DOHH2 (cell line): ENCODE data around the gene UBXN2A.

ENCODE experiments used
- H3F3A ChIP-seq: fragments of 200-600 bp; sonication (generic), shearing (Covaris generic); 2 replicates; pipeline ENCODE4 v1.6.0; 2016; ENCODE audit warnings: antibody characterized with exemption, mild to moderate bottlenecking; ENCODE audit not compliant: control insufficient read depth, insufficient read depth
- H3K27ac ChIP-seq: fragments of 200-600 bp; sonication (generic); 2 replicates; pipeline ENCODE4 v1.5.1; 2014; ENCODE audit warnings: low read depth, mild to moderate bottlenecking, low read length, moderate library complexity
- H3K27me3 ChIP-seq: fragments of 200-600 bp; sonication (generic); 2 replicates; pipeline ENCODE4 v1.6.1; 2014; ENCODE audit warnings: mild to moderate bottlenecking, low read length, mixed read lengths; ENCODE audit not compliant: control insufficient read depth
- H3K36me3 ChIP-seq: fragments of 200-600 bp; sonication (generic); 2 replicates; pipeline ENCODE4 v1.6.1; 2014; ENCODE audit warnings: mild to moderate bottlenecking, low read length, moderate library complexity, mixed read lengths; ENCODE audit not compliant: control insufficient read depth
- H3K4me1 ChIP-seq: fragments of 200-600 bp; sonication (generic); 2 replicates; pipeline ENCODE4 v1.6.1; 2014; ENCODE audit warnings: mild to moderate bottlenecking, low read length, mixed read lengths; ENCODE audit not compliant: control insufficient read depth
- H3K4me2 ChIP-seq: fragments of 200-600 bp; sonication (generic); 2 replicates; pipeline ENCODE4 v1.6.0; 2014; ENCODE audit warnings: mild to moderate bottlenecking, low read length, moderate library complexity
- H3K4me3 ChIP-seq: fragments of 200-600 bp; sonication (generic); 2 replicates; pipeline ENCODE4 v1.5.1; 2014; ENCODE audit warnings: mild to moderate bottlenecking, low read length, mixed read lengths
- H3K79me2 ChIP-seq: fragments of 200-600 bp; sonication (generic); 2 replicates; pipeline ENCODE4 v1.6.1; 2014; ENCODE audit warnings: mild to moderate bottlenecking, low read length, mixed read lengths; ENCODE audit not compliant: control insufficient read depth
- H3K9me2 ChIP-seq: fragments of 200-600 bp; sonication (generic); replicated peaks from 2 replicates; pipeline ENCODE4 v1.6.1; 2014; ENCODE audit warnings: mild to moderate bottlenecking, low read length, mixed read lengths; ENCODE audit not compliant: control insufficient read depth
- H3K9me3 ChIP-seq: fragments of 200-600 bp; sonication (generic); 2 replicates; pipeline ENCODE4 v1.6.1; 2014; ENCODE audit warnings: antibody characterized with exemption, low read length, mixed read lengths; ENCODE audit not compliant: control insufficient read depth, insufficient read depth
- H4K20me1 ChIP-seq: fragments of 200-600 bp; sonication (generic); 2 replicates; pipeline ENCODE4 v1.6.0; 2014; ENCODE audit warnings: low read depth, mild to moderate bottlenecking, antibody characterized with exemption, low read length, moderate library complexity; ENCODE audit not compliant: control insufficient read depth, insufficient read depth
- CTCF ChIP-seq: fragments of 200-600 bp; sonication (generic); IDR thresholded peaks from one replicate; pipeline ENCODE4 v1.5.1; 2014; ENCODE audit warnings: antibody characterized with exemption, mild to moderate bottlenecking, low read depth, low read length; ENCODE audit not compliant: poor library complexity, severe bottlenecking
- EZH2phosphoT487 ChIP-seq: fragments of 200-600 bp; sonication (generic); IDR thresholded peaks from 2 replicates; pipeline ENCODE4 v1.6.1; 2017; ENCODE audit warnings: borderline replicate concordance, mild to moderate bottlenecking, antibody characterized with exemption, low read length, moderate library complexity, mixed read lengths

UBXN2A gene

GRCh38 chr2:24045511-24046508 lies 105.5 kb downstream of the UBXN2A start:
- Histone ChIP-seq H3F3A (peaks cover 11% of the 10 kb centered on the region), H3K9me2 (no peaks in the 10 kb centered on the region), H3K4me3 (peak overlapping the region; percentile 87), H4K20me1 (no peaks in the 10 kb centered on the region), H3K4me2 (peak overlapping the region; percentile 74), H3K36me3 (no peaks in the 10 kb centered on the region; the same call in 1 of the 2 replicates), H3K27ac (no peak overlapping the region), H3K9me3 (no peaks in the 10 kb centered on the region), H3K4me1 (peaks cover 36% of the 10 kb centered on the region), H3K27me3 (peaks cover 13% of the 10 kb centered on the region), H3K79me2 (peaks cover 44% of the 10 kb centered on the region)
- TF ChIP-seq EZH2phosphoT487 (no peak), CTCF (no peak)

GRCh38 chr2:24046599-24046929 lies 106.3 kb downstream of the UBXN2A start:
- H3K9me2 ChIP-seq = no peaks in the 10 kb centered on the region
- H4K20me1 ChIP-seq = no peaks in the 10 kb centered on the region
- H3K4me2 ChIP-seq = peak overlapping the region; percentile 74
- no peaks in the 10 kb centered on the region; the same call in 1 of the 2 replicates for H3K36me3 ChIP-seq
- peaks cover 36% of the 10 kb centered on the region for H3K4me1 ChIP-seq
- TF ChIP-seq CTCF (no peak), EZH2phosphoT487 (no peak)
- H3F3A ChIP-seq = peaks cover 11% of the 10 kb centered on the region
- H3K9me3 ChIP-seq = no peaks in the 10 kb centered on the region
- H3K27me3 ChIP-seq = peaks cover 18% of the 10 kb centered on the region
- peaks cover 38% of the 10 kb centered on the region for H3K79me2 ChIP-seq
- H3K27ac ChIP-seq = no peak overlapping the region
- peak overlapping the region; percentile 87 for H3K4me3 ChIP-seq

GRCh38 chr2:24046930-24047702 lies 106.9 kb downstream of the UBXN2A start, which contains the start of gene WDCP:
Gene WDCP, minus strand, starts transcription at chr2:24047391. Its CDS starts 7,897 bp downstream, at chr2:24039494.
- Histone ChIP-seq H4K20me1 (no peaks in the 10 kb centered on the region), H3K4me2 (peak within 1 kb of the TSS; percentile 98), H3K27me3 (peaks cover 23% of the 10 kb centered on the region), H3K9me3 (no peaks in the 10 kb centered on the region), H3K9me2 (no peaks in the 10 kb centered on the region), H3K27ac (peak within 1 kb of the TSS; percentile 29), H3F3A (peaks cover 15% of the 10 kb centered on the region), H3K36me3 (no peaks in the 10 kb centered on the region; the same call in 1 of the 2 replicates), H3K79me2 (peaks cover 38% of the 10 kb centered on the region), H3K4me3 (peak within 1 kb of the TSS; percentile 87), H3K4me1 (peaks cover 36% of the 10 kb centered on the region)
- TF ChIP-seq EZH2phosphoT487 = no peak
- no peak for TF ChIP-seq CTCF
